ENCODE data around the gene ROR2.

Gene ROR2

GRCh38 chr9:91735049-91735448, 215.0 kb downstream of the ROR2 start:
- H3K9me3 ChIP-seq (replicated peaks; ENCODE audit: low read length): no peaks in the 10 kb centered on the region
- H3K4me1 ChIP-seq (ENCODE audit: control insufficient read depth, insufficient read depth, low read length): no peaks in the 10 kb centered on the region
- no peak overlapping the region for H3K4me3 ChIP-seq (ENCODE audit: low read length)
- H3K36me3 ChIP-seq (ENCODE audit: insufficient read depth, low read length): no peaks in the 10 kb centered on the region
- H3K4me2 ChIP-seq (ENCODE audit: low read length): no peak overlapping the region
- H3K27me3 ChIP-seq (ENCODE audit: control insufficient read depth, insufficient read depth, low read length): peaks cover 26% of the 10 kb centered on the region
- no peak overlapping the region for H3K9ac ChIP-seq (ENCODE audit: low read depth, low read length)

- Histone ChIP-seq H3K4me2 (ENCODE audit: low read length) (no peak overlapping the region), H3K4me3 (ENCODE audit: low read length) (no peak overlapping the region), H3K4me1 (ENCODE audit: control insufficient read depth, insufficient read depth, low read length) (no peaks in the 10 kb centered on the region), H3K36me3 (ENCODE audit: insufficient read depth, low read length) (no peaks in the 10 kb centered on the region), H3K27me3 (ENCODE audit: control insufficient read depth, insufficient read depth, low read length) (peaks cover 26% of the 10 kb centered on the region), H3K9ac (ENCODE audit: low read depth, low read length) (no peak overlapping the region), H3K9me3 (replicated peaks; ENCODE audit: low read length) (no peaks in the 10 kb centered on the region)
Measured at GRCh38 chr9:91734371-91734981, 215.6 kb downstream of the ROR2 start.

GRCh38 chr9:91733006-91733624, 216.9 kb downstream of the ROR2 start:
- Histone ChIP-seq H3K9me3 (replicated peaks; ENCODE audit: low read length) (no peaks in the 10 kb centered on the region), H3K4me1 (ENCODE audit: control insufficient read depth, insufficient read depth, low read length) (no peaks in the 10 kb centered on the region), H3K9ac (ENCODE audit: low read depth, low read length) (no peak overlapping the region), H3K4me2 (ENCODE audit: low read length) (no peak overlapping the region), H3K27me3 (ENCODE audit: control insufficient read depth, insufficient read depth, low read length) (peaks cover 22% of the 10 kb centered on the region), H3K4me3 (ENCODE audit: low read length) (no peak overlapping the region), H3K36me3 (ENCODE audit: insufficient read depth, low read length) (no peaks in the 10 kb centered on the region)

GRCh38 chr9:91732187-91733005, 217.6 kb downstream of the ROR2 start:
- no peaks in the 10 kb centered on the region for H3K4me1 ChIP-seq (ENCODE audit: control insufficient read depth, insufficient read depth, low read length)
- no peak overlapping the region for H3K9ac ChIP-seq (ENCODE audit: low read depth, low read length)
- H3K27me3 ChIP-seq (ENCODE audit: control insufficient read depth, insufficient read depth, low read length): peaks cover 16% of the 10 kb centered on the region
- H3K4me2 ChIP-seq (ENCODE audit: low read length): no peak overlapping the region
- H3K36me3 ChIP-seq (ENCODE audit: insufficient read depth, low read length): no peaks in the 10 kb centered on the region
- no peak overlapping the region for H3K4me3 ChIP-seq (ENCODE audit: low read length)
- H3K9me3 ChIP-seq (replicated peaks; ENCODE audit: low read length): no peaks in the 10 kb centered on the region

GRCh38 chr9:91730806-91731205, 219.2 kb downstream of the ROR2 start:
- Histone ChIP-seq H3K36me3 (ENCODE audit: insufficient read depth, low read length) (no peaks in the 10 kb centered on the region), H3K9ac (ENCODE audit: low read depth, low read length) (no peak overlapping the region)

GRCh38 chr9:91729558-91729842, 220.5 kb downstream of the ROR2 start:
- H3K4me2 ChIP-seq (ENCODE audit: low read length): no peak overlapping the region
- H3K9me3 ChIP-seq (replicated peaks; ENCODE audit: low read length): no peaks in the 10 kb centered on the region
- no peaks in the 10 kb centered on the region for H3K4me1 ChIP-seq (ENCODE audit: control insufficient read depth, insufficient read depth, low read length)
- H3K36me3 ChIP-seq (ENCODE audit: insufficient read depth, low read length): no peaks in the 10 kb centered on the region
- H3K4me3 ChIP-seq (ENCODE audit: low read length): no peak overlapping the region
- H3K9ac ChIP-seq (ENCODE audit: low read depth, low read length): no peak overlapping the region
- peaks cover 3% of the 10 kb centered on the region for H3K27me3 ChIP-seq (ENCODE audit: control insufficient read depth, insufficient read depth, low read length)

More at GRCh38 chr9:91730806-91731205, 219.2 kb downstream of the ROR2 start:
- Histone ChIP-seq H3K9me3 (replicated peaks; ENCODE audit: low read length) (no peaks in the 10 kb centered on the region), H3K4me1 (ENCODE audit: control insufficient read depth, insufficient read depth, low read length) (no peaks in the 10 kb centered on the region), H3K4me3 (ENCODE audit: low read length) (no peak overlapping the region), H3K4me2 (ENCODE audit: low read length) (no peak overlapping the region), H3K27me3 (ENCODE audit: control insufficient read depth, insufficient read depth, low read length) (peaks cover 7% of the 10 kb centered on the region)

- Histone ChIP-seq H3K9me3 (replicated peaks; ENCODE audit: low read length) (no peaks in the 10 kb centered on the region), H3K4me3 (ENCODE audit: low read length) (no peak overlapping the region), H3K4me2 (ENCODE audit: low read length) (no peak overlapping the region), H3K4me1 (ENCODE audit: control insufficient read depth, insufficient read depth, low read length) (no peaks in the 10 kb centered on the region), H3K36me3 (ENCODE audit: insufficient read depth, low read length) (no peaks in the 10 kb centered on the region), H3K27me3 (ENCODE audit: control insufficient read depth, insufficient read depth, low read length) (peaks cover 4% of the 10 kb centered on the region), H3K9ac (ENCODE audit: low read depth, low read length) (no peak overlapping the region)
Measured at GRCh38 chr9:91727972-91728371, 222.1 kb downstream of the ROR2 start.

- no peaks in the 10 kb centered on the region for H3K4me1 ChIP-seq (ENCODE audit: control insufficient read depth, insufficient read depth, low read length)
- H3K36me3 ChIP-seq (ENCODE audit: insufficient read depth, low read length): no peaks in the 10 kb centered on the region
- peaks cover 10% of the 10 kb centered on the region for H3K27me3 ChIP-seq (ENCODE audit: control insufficient read depth, insufficient read depth, low read length)
- H3K9ac ChIP-seq (ENCODE audit: low read depth, low read length): no peak overlapping the region
- no peak overlapping the region for H3K4me3 ChIP-seq (ENCODE audit: low read length)
- no peaks in the 10 kb centered on the region for H3K9me3 ChIP-seq (replicated peaks; ENCODE audit: low read length)
- H3K4me2 ChIP-seq (ENCODE audit: low read length): no peak overlapping the region
Measured at GRCh38 chr9:91727316-91727861, 222.6 kb downstream of the ROR2 start.

- H3K4me1 ChIP-seq (ENCODE audit: control insufficient read depth, insufficient read depth, low read length): no peaks in the 10 kb centered on the region
- H3K36me3 ChIP-seq (ENCODE audit: insufficient read depth, low read length): no peaks in the 10 kb centered on the region
- no peaks in the 10 kb centered on the region for H3K9me3 ChIP-seq (replicated peaks; ENCODE audit: low read length)
- H3K4me3 ChIP-seq (ENCODE audit: low read length): no peak overlapping the region
- H3K4me2 ChIP-seq (ENCODE audit: low read length): no peak overlapping the region
- H3K9ac ChIP-seq (ENCODE audit: low read depth, low read length): no peak overlapping the region
- H3K27me3 ChIP-seq (ENCODE audit: control insufficient read depth, insufficient read depth, low read length): peaks cover 15% of the 10 kb centered on the region
Measured at GRCh38 chr9:91726406-91727100, 223.5 kb downstream of the ROR2 start.

GRCh38 chr9:91725651-91726050, 224.4 kb downstream of the ROR2 start:
- Histone ChIP-seq H3K9me3 (replicated peaks; ENCODE audit: low read length) (no peaks in the 10 kb centered on the region), H3K9ac (ENCODE audit: low read depth, low read length) (no peak overlapping the region), H3K4me3 (ENCODE audit: low read length) (no peak overlapping the region)

More at GRCh38 chr9:91725651-91726050, 224.4 kb downstream of the ROR2 start:
- Histone ChIP-seq H3K36me3 (ENCODE audit: insufficient read depth, low read length) (no peaks in the 10 kb centered on the region), H3K4me1 (ENCODE audit: control insufficient read depth, insufficient read depth, low read length) (no peaks in the 10 kb centered on the region), H3K4me2 (ENCODE audit: low read length) (no peak overlapping the region), H3K27me3 (ENCODE audit: control insufficient read depth, insufficient read depth, low read length) (peaks cover 15% of the 10 kb centered on the region)
